NCI-H82 (cell line): ENCODE results near the gene LCE1A.
A peak's percentile ranks its signal among the peaks of the same experiment; 100 is the strongest.

Experiments
- DNase-seq: peaks from one replicate; lab custom pipeline; 2025; lab: John Stamatoyannopoulos, UW

Gene LCE1A

DNA sequence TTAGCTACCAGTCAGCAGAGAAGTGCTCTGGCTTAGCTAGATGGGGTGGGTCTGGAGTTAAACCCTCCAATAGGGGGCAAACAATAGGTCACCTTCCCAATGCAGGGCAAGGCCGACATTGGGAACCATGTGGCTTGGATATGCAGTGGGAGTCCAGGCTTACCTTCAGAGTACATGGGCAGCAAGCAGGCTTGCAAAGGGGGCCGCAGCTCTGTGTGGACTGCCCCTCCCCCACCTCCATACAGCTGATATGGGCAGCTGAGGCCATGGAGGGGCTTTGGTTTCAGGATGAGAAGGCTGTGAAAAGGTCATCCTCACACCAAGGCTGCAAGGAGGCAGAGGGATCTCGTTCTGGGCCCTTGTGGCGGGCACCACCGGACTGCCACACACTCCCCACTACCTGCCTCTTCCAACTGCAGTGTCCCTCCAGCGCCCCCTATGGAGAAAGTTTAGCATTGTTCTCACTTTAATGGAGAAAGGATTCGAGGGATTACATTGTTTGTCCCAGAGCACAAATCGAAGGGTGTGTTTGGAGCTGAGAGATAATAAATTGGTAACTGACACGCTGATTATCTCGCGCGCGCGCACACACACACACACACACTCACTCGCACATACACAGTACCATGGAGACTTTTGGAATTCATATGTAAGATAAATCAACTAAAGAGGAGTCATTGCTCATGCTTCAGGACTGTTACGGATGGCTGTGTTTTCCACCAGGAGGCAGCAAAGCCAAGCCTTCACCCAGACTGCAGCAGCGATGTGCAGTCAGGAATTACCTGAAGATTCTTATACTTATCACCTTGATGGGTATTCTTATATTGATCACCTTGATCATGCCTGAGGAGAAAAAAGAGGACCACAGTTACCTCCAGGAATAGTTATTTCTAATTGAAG lies 43.8 kb downstream of the LCE1A start:
- DNase-seq, result peak; percentile 56

DNA sequence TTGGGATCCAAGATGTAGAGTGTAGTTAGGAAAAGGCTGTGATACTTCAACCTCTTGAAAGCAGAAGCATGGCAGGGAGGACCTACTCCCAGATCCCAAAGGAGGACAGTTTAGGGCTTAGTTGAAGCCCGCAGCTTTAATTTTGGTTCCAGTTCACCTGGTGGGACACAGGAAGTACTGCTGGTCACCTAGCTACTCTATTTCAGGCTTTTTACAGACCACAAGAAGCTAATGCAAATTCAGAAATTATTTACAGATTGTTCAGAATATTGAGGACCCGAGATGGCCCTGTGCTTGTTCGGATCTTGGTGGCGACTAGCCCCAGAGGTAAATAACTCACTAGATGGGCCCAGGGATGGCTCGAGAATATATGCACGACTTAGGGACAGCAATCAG lies 44.5 kb downstream of the LCE1A start:
- no peak for DNase-seq

DNA sequence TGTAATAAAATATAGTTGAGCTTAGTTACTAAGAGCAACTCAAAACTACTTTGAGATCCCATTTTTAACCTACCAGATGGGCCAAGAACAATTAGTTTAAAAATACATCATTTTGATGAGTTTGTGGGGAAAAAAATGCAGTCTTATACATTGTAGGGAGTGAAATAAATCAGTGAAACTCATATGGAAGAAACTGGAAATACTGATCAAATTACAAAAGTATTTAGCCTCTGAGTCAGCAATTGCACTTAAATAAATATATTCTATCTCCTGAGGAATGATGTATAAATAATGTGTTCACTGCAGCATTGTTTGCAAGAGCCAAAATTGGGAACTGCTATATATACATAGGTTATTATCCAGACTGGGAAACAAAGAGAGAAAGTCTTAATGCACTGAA lies 46.2 kb downstream of the LCE1A start:
- no peak for DNase-seq

DNA sequence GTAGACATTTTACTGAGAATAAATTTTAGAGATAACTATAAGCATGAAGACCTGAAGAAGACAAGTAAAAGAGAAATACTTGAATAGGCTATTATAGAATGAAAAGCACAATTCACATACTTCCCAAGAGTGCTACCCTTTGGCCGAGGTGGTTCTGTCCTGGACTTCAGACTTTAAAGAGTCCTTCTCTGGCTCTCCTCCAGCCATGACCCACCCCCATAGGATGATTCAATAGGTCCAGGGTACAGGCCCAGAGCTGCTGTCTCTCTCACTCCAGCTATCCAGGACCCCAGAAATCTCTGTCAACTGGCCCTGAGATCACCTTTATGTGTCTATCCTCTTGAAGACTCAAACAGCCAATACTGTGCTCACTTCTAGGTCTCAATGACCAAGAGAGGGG lies 49.6 kb downstream of the LCE1A start:
- DNase-seq, result no peak
